ENCODE measurements around the gene PSME3IP1. TPM values are rescaled to one million over a fixed set of nuclear protein-coding genes. Genes with fewer than 3 reads are reported as not detected.

The PSME3IP1 gene
- total RNA-seq, 1 donor from 2014 or later, result 102 TPM

GRCh38 chr16:57146040-57146647 lies 39.7 kb downstream of the PSME3IP1 start:
- H3K27ac Mint-ChIP-seq (ENCODE audit: unreplicated experiment), result no peak overlapping the region
- H3K36me3 Mint-ChIP-seq (ENCODE audit: low read depth), result no peaks in the 10 kb centered on the region
- peaks cover 4% of the 10 kb centered on the region for H3K27me3 Mint-ChIP-seq (ENCODE audit: low read depth)
- no peak for DNase-seq (ENCODE audit: low read depth, low spot score)
- peak overlapping the region; percentile 47 for H3K4me3 Mint-ChIP-seq
- H3K9me3 Mint-ChIP-seq, result no peaks in the 10 kb centered on the region
- H3K4me1 Mint-ChIP-seq, result peaks cover 69% of the 10 kb centered on the region
- no peak for TF ChIP-seq CTCF (conservative IDR thresholded peaks at IDR 0.05)

- DNase-seq (ENCODE audit: low read depth, low spot score), result no peak
- Mint-ChIP-seq H3K4me3 (peak overlapping the region; percentile 47), H3K4me1 (peaks cover 69% of the 10 kb centered on the region), H3K9me3 (no peaks in the 10 kb centered on the region), H3K27me3 (ENCODE audit: low read depth) (peaks cover 4% of the 10 kb centered on the region), H3K36me3 (ENCODE audit: low read depth) (no peaks in the 10 kb centered on the region), H3K27ac (ENCODE audit: unreplicated experiment) (peak overlapping the region; percentile 20)
- no peak for TF ChIP-seq CTCF (conservative IDR thresholded peaks at IDR 0.05)
These were observed 40.5 kb downstream of the PSME3IP1 start for GRCh38 chr16:57145046-57146021.

- Mint-ChIP-seq H3K4me3 (no peak overlapping the region), H3K27ac (ENCODE audit: unreplicated experiment) (peak overlapping the region; percentile 12), H3K27me3 (ENCODE audit: low read depth) (peaks cover 4% of the 10 kb centered on the region), H3K9me3 (no peaks in the 10 kb centered on the region), H3K4me1 (peaks cover 77% of the 10 kb centered on the region), H3K36me3 (ENCODE audit: low read depth) (no peaks in the 10 kb centered on the region)
- no peak for TF ChIP-seq CTCF (conservative IDR thresholded peaks at IDR 0.05)
- DNase-seq (ENCODE audit: low read depth, low spot score), result no peak
These were observed 41.8 kb downstream of the PSME3IP1 start for GRCh38 chr16:57144027-57144426.

- Mint-ChIP-seq H3K9me3 (no peaks in the 10 kb centered on the region), H3K27ac (ENCODE audit: unreplicated experiment) (peak overlapping the region; percentile 12), H3K4me3 (peak overlapping the region; percentile 41), H3K36me3 (ENCODE audit: low read depth) (no peaks in the 10 kb centered on the region), H3K4me1 (peaks cover 77% of the 10 kb centered on the region), H3K27me3 (ENCODE audit: low read depth) (peaks cover 4% of the 10 kb centered on the region)
- TF ChIP-seq CTCF (conservative IDR thresholded peaks at IDR 0.05), result no peak
- DNase-seq (ENCODE audit: low read depth, low spot score), result peak; percentile 43
These were observed 42.5 kb downstream of the PSME3IP1 start for GRCh38 chr16:57143149-57143921.

Data from neural crest cell (in vitro differentiated cells).